Uterus (tissue), 4 donors: Measurements from ENCODE around the gene ERN2. TPM values are rescaled to one million over a fixed set of nuclear protein-coding genes. Genes with fewer than 3 reads are reported as not detected.
A peak's percentile ranks its signal among the peaks of the same experiment; 100 is the strongest.

Experiments used
- DNase-seq, 2 donors: peaks; one replicate each; pipeline ENCODE4 v3.0.0-alpha.2; 2019 to 2020
- H3K27ac ChIP-seq, 2 donors: fragments of 200-600 bp; sonication (generic); 1 replicate in 1 of 2; 2 replicates in 1 of 2; pipeline ENCODE4 v1.5.1; 2016 to 2018
- H3K27me3 ChIP-seq, 2 donors: fragments of 200-600 bp; sonication (generic); one replicate each; pipeline ENCODE4 v1.5.1; 2018 to 2019; ENCODE audit warnings: control low read depth in 1 of 2
- H3K36me3 ChIP-seq, 2 donors: fragments of 200-600 bp; sonication (generic); one replicate each; pipeline ENCODE4 v1.5.1; 2019; ENCODE audit warnings: control low read depth in 1 of 2
- H3K4me1 ChIP-seq, 2 donors: fragments of 200-600 bp; sonication (generic); one replicate each; pipeline ENCODE4 v1.5.1; 2018 to 2019; ENCODE audit warnings: control low read depth in 1 of 2
- H3K4me3 ChIP-seq, 2 donors: fragments of 200-600 bp; sonication (generic); 1 replicate in 1 of 2; 2 replicates in 1 of 2; pipeline ENCODE4 v1.5.1; 2018 to 2019; ENCODE audit warnings: mild to moderate bottlenecking in 1 of 2
- H3K9me3 ChIP-seq, 2 donors: fragments of 200-600 bp; sonication (generic); one replicate each; pipeline ENCODE4 v1.5.1; 2019; ENCODE audit warnings: control low read depth in 1 of 2
- CTCF ChIP-seq, 4 experiments: fragments of 200-600 bp in 2 of 4; fragments of 450-650 bp in 2 of 4; sonication (generic) in 2 of 4; IDR thresholded peaks; one replicate each; pipeline ENCODE4 v1.5.1; 2016 to 2019; ENCODE audit warnings: antibody characterized with exemption in 4 of 4, mild to moderate bottlenecking in 2 of 4, moderate library complexity in 1 of 4
- POLR2A ChIP-seq, 2 donors: fragments of 450-650 bp; IDR thresholded peaks; one replicate each; pipeline ENCODE4 v1.6.1; 2016; ENCODE audit warnings: antibody characterized with exemption in 2 of 2, mild to moderate bottlenecking in 1 of 2, moderate library complexity in 1 of 2
- intact Hi-C: fragments of 100-400 bp; cut with DNase I; formaldehyde crosslinking; loops from one replicate; pipeline ENCODE4 v1.15.1; 2023; ENCODE audit warnings: low total_unique reads
- total RNA-seq, 4 donors: library from RNA; depleted of rRNA in 3 of 4; stranded (reverse); fragments of >200 nt in 3 of 4; gene quantifications; one replicate each; pipeline versions ENCODE4 v1.1.0 to v1.2.4, GENCODE V29; 2014 to 2023
- donor health status: DM: yes; HTN: yes; CAD: no.

ERN2 gene
- total RNA-seq, 4 donors from 2014 or later, result 0.14 to 0.59 (median 0.26) TPM; not detected in 1

- intact Hi-C loops, result no loop called here
- no peaks in the 10 kb centered on the region for H3K4me1 ChIP-seq
- no peaks in the 10 kb centered on the region for H3K36me3 ChIP-seq
- no peak for TF ChIP-seq POLR2A (IDR thresholded peaks at IDR 0.05)
- TF ChIP-seq CTCF (IDR thresholded peaks at IDR 0.05), result no peak
- H3K9me3 ChIP-seq, result no peaks in the 10 kb centered on the region
- no peak for DNase-seq
- no peak overlapping the region for H3K4me3 ChIP-seq
- no peak overlapping the region for H3K27ac ChIP-seq
- H3K27me3 ChIP-seq, result no peaks in the 10 kb centered on the region
Measured at GRCh38 chr16:23687034-23687808, 25.8 kb downstream of the ERN2 start.

- no peaks in the 10 kb centered on the region for H3K27me3 ChIP-seq
- no peak for DNase-seq
- no peaks in the 10 kb centered on the region for H3K36me3 ChIP-seq
- H3K4me1 ChIP-seq, result no peaks in the 10 kb centered on the region
- intact Hi-C loops, result no loop called here
- no peak overlapping the region for H3K27ac ChIP-seq
- TF ChIP-seq POLR2A (IDR thresholded peaks at IDR 0.05), result no peak
- no peak for TF ChIP-seq CTCF (IDR thresholded peaks at IDR 0.05)
- H3K4me3 ChIP-seq, result no peak overlapping the region
- H3K9me3 ChIP-seq, result no peaks in the 10 kb centered on the region
Measured at GRCh38 chr16:23683487-23683886, 29.5 kb downstream of the ERN2 start.

- no peak overlapping the region for H3K27ac ChIP-seq
- intact Hi-C loops, result no loop called here
- TF ChIP-seq CTCF (IDR thresholded peaks at IDR 0.05) (no peak), POLR2A (IDR thresholded peaks at IDR 0.05) (no peak)
- no peak for DNase-seq
- no peaks in the 10 kb centered on the region for H3K9me3 ChIP-seq
- no peaks in the 10 kb centered on the region for H3K27me3 ChIP-seq
- no peak overlapping the region for H3K4me3 ChIP-seq
- no peaks in the 10 kb centered on the region for H3K36me3 ChIP-seq
- H3K4me1 ChIP-seq, result no peaks in the 10 kb centered on the region
Measured at GRCh38 chr16:23682181-23682580, 30.8 kb downstream of the ERN2 start.

GRCh38 chr16:23679986-23680336 is 33.1 kb downstream of the ERN2 start:
- Histone ChIP-seq H3K9me3 (no peaks in the 10 kb centered on the region), H3K4me1 (no peaks in the 10 kb centered on the region), H3K27ac (no peak overlapping the region), H3K36me3 (no peaks in the 10 kb centered on the region), H3K4me3 (no peak overlapping the region), H3K27me3 (no peaks in the 10 kb centered on the region)
- DNase-seq, result no peak
- intact Hi-C loops, result no loop called here
- TF ChIP-seq POLR2A (IDR thresholded peaks at IDR 0.05) (no peak), CTCF (IDR thresholded peaks at IDR 0.05) (no peak)

GRCh38 chr16:23679274-23679985 is 33.6 kb downstream of the ERN2 start:
- Histone ChIP-seq H3K4me1 (no peaks in the 10 kb centered on the region), H3K27ac (no peak overlapping the region), H3K27me3 (no peaks in the 10 kb centered on the region), H3K9me3 (no peaks in the 10 kb centered on the region), H3K36me3 (no peaks in the 10 kb centered on the region), H3K4me3 (peak overlapping the region; percentile 38 to 39)
- intact Hi-C loops, result no loop called here
- TF ChIP-seq CTCF (IDR thresholded peaks at IDR 0.05), result no peak
- TF ChIP-seq POLR2A (IDR thresholded peaks at IDR 0.05), result no peak
- no peak for DNase-seq
